ENCODE measurements around the gene TMEM170B. TPM values are rescaled to one million over a fixed set of nuclear protein-coding genes. Genes with fewer than 3 reads are reported as not detected.

Gene TMEM170B
- total and polyA plus RNA-seq, 8 donors: 0.29 to 8.4 (median 1.1) TPM

DNA sequence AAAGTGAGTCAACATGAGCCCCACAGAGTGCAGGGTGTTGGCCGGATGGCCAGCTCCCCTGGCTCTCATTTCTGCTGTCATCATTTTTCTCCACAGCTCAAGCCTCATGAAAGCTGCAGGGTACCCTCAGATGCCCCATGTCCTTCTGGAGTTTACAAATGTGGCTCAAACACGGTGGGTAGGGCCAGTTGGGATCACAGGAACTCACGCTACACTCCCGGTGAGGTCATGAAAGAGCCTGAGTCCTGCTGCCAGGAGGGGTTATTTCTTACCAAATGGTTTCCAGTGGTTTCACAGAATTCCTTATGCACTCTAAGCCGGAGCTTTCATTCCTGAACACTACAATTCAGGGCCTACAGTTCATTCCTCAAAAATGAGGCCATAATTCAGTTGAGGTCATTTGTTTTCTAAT is 78.7 kb downstream of the TMEM170B start:
- TF ChIP-seq EP300 (IDR thresholded peaks at IDR 0.05) (no peak), POLR2A (IDR thresholded peaks at IDR 0.05) (no peak), CTCF (IDR thresholded peaks at IDR 0.05) (no peak), POLR2AphosphoS5 (IDR thresholded peaks at IDR 0.05) (no peak)
- H3K4me3 ChIP-seq: no peak overlapping the region
- H3K9me3 ChIP-seq: no peaks in the 10 kb centered on the region
- H3K4me1 ChIP-seq: peaks cover 0 to 9% (median 3%) of the 10 kb centered on the region in 4 donors
- intact Hi-C loops (cut with DNase I; ENCODE audit: low total_unique reads): no loop called here
- H3K27ac ChIP-seq: peak overlapping the region in 4 of 5 donors; percentile 24 to 46 (median 33)
- no peaks in the 10 kb centered on the region for H3K27me3 ChIP-seq
- no peaks in the 10 kb centered on the region for H3K36me3 ChIP-seq
- no peak for DNase-seq
- WGBS, 5 donors: 53 to 77% (median 71%) methylated on average over 4 to 5 of the region's 5 CpGs

DNA sequence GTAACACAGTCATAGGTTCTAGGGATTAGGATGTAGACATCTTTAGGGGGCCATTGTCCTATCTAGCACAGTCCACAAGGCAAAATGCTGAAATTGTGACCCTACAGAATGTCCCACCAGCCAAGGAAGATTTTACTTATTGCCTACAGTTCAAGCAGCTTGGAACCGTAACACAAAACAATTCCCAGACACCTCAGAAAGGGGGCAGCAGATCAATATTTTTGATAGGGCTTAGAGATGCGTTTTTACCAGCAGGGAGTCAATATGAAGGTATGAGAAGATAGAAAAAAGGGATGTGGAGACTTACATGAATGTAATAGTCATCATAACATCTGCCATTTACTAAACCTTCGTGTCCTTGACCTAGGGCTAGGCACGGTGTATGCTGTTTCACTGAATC is 81.0 kb downstream of the TMEM170B start:
- TF ChIP-seq POLR2A (IDR thresholded peaks at IDR 0.05): no peak
- peak in 2 of 7 experiments; percentile 24 to 26 for TF ChIP-seq CTCF (IDR thresholded peaks at IDR 0.05)
- no peaks in the 10 kb centered on the region for H3K9me3 ChIP-seq
- intact Hi-C loops (cut with DNase I; ENCODE audit: low total_unique reads): no loop called here

DNA sequence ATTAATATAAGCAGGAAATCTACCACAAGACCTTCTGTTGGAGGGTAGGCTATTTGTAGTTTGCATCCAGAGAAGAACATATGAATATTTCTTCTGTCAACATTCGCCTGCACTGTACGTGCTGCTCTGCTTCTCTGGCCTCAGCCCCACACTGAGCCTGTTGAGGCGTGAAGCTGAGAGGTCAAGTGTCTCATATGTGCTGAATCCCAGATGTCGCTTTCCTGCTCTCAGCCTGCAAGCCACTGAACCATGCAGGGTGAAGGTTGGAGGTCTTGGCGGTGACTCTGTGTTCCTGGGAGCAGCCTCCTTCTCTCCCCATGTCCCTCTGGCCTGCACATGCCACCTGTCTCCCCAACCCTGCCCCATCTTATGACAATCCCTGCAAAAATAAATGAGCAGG is 83.6 kb downstream of the TMEM170B start:
- intact Hi-C loops (cut with DNase I; ENCODE audit: low total_unique reads): no loop called here
- TF ChIP-seq CTCF (IDR thresholded peaks at IDR 0.05): no peak
- TF ChIP-seq POLR2A (IDR thresholded peaks at IDR 0.05): no peak
- no peak for TF ChIP-seq POLR2AphosphoS5 (IDR thresholded peaks at IDR 0.05)
- no peak for TF ChIP-seq EP300 (IDR thresholded peaks at IDR 0.05)
- Histone ChIP-seq H3K9me3 (no peaks in the 10 kb centered on the region), H3K4me1 (no peaks in the 10 kb centered on the region), H3K27me3 (no peaks in the 10 kb centered on the region), H3K36me3 (no peaks in the 10 kb centered on the region), H3K27ac (no peak overlapping the region), H3K4me3 (no peak overlapping the region)
- DNase-seq: peak in 1 of 2 donors; percentile 59
- WGBS, 5 donors: 69 to 90% (median 81%) methylated on average over 5 of the region's 5 CpGs

More for the DNA sequence above, 81.0 kb downstream of the TMEM170B start:
- no peaks in the 10 kb centered on the region for H3K36me3 ChIP-seq
- no peaks in the 10 kb centered on the region for H3K27me3 ChIP-seq
- no peak overlapping the region for H3K4me3 ChIP-seq
- 42 to 70% (median 52%) methylated on average over 4 of the region's 4 CpGs for WGBS, 5 donors
- no peak overlapping the region for H3K27ac ChIP-seq
- DNase-seq: no peak
- H3K4me1 ChIP-seq: peaks cover 0 to 9% (median 2%) of the 10 kb centered on the region in 4 donors

DNA sequence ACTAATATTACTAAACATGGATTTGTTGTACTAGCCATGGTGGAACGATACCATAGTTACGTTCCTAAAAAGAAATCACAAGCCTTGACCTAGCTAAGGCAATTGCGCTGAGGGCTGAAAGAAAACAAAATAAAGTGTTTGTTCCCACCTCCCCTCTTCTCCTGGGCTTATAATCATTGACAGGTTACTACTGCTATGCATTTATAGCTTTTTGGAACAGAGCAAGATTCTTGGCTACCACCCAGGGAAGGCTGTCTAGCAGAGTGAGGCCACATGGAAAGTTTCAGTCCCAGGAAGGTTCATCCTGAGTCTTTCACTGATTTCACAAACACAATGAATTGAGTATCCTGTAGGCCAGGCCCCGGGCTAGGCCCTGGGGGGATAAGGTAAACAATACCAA is 84.6 kb downstream of the TMEM170B start:
- TF ChIP-seq CTCF (IDR thresholded peaks at IDR 0.05) (no peak), EP300 (IDR thresholded peaks at IDR 0.05) (no peak), POLR2AphosphoS5 (IDR thresholded peaks at IDR 0.05) (no peak), POLR2A (IDR thresholded peaks at IDR 0.05) (no peak)
- Histone ChIP-seq H3K4me3 (no peak overlapping the region), H3K27me3 (no peaks in the 10 kb centered on the region), H3K4me1 (no peaks in the 10 kb centered on the region), H3K36me3 (no peaks in the 10 kb centered on the region), H3K9me3 (no peaks in the 10 kb centered on the region), H3K27ac (no peak overlapping the region)
- WGBS, 5 donors: 80 to 89% (median 87%) methylated on average over 4 of the region's 4 CpGs
- peak in 1 of 2 donors; percentile 72 for DNase-seq
- intact Hi-C loops (cut with DNase I; ENCODE audit: low total_unique reads): no loop called here
